ENCODE measurements around the gene DEPDC1. TPM values are rescaled to one million over a fixed set of nuclear protein-coding genes. Genes with fewer than 3 reads are reported as not detected.
A peak's percentile ranks its signal among the peaks of the same experiment; 100 is the strongest.

DEPDC1 gene
- total RNA-seq, 1 experiment from 2014 or later = 44.5 TPM

DNA sequence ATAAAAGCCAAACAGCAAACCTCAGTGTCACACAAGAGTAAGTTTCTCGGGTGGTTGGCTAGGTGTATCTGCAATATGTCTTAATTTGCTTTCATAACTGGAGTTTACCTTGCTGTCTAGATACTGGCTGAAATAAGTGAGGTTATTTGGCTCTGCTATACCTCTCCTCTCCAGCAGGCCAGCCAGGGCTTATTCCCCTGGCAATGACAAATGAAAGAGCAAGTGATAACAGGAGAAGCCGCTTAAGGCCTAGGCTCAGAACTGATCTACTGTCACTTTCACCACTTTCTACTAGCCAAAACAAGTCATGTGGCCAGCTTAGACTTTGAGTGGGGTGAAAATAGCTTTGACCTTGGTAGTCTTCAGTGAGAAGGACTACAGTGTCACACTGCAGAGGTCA lies 42.3 kb downstream of the DEPDC1 start:
- peaks cover 2% of the 10 kb centered on the region; the same call in 1 of the 2 replicates for H3K4me1 Mint-ChIP-seq
- H3K36me3 Mint-ChIP-seq = no peaks in the 10 kb centered on the region
- no peak overlapping the region for H3K27ac Mint-ChIP-seq
- ATAC-seq = peak; percentile 93
- TF ChIP-seq, protein P1, sequence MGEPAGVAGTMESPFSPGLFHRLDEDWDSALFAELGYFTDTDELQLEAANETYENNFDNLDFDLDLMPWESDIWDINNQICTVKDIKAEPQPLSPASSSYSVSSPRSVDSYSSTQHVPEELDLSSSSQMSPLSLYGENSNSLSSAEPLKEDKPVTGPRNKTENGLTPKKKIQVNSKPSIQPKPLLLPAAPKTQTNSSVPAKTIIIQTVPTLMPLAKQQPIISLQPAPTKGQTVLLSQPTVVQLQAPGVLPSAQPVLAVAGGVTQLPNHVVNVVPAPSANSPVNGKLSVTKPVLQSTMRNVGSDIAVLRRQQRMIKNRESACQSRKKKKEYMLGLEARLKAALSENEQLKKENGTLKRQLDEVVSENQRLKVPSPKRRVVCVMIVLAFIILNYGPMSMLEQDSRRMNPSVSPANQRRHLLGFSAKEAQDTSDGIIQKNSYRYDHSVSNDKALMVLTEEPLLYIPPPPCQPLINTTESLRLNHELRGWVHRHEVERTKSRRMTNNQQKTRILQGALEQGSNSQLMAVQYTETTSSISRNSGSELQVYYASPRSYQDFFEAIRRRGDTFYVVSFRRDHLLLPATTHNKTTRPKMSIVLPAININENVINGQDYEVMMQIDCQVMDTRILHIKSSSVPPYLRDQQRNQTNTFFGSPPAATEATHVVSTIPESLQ (CRISPR knock-in tag; IDR thresholded peaks at IDR 0.05) = no peak
- no peak for TF ChIP-seq ZNF219 (CRISPR knock-in tag; IDR thresholded peaks at IDR 0.05; ENCODE audit: borderline replicate concordance)
- TF ChIP-seq, protein P2, sequence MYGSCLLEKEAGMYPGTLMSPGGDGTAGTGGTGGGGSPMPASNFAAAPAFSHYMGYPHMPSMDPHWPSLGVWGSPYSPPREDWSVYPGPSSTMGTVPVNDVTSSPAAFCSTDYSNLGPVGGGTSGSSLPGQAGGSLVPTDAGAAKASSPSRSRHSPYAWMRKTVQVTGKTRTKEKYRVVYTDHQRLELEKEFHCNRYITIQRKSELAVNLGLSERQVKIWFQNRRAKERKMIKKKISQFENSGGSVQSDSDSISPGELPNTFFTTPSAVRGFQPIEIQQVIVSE (CRISPR knock-in tag; IDR thresholded peaks at IDR 0.05; ENCODE audit: borderline replicate concordance) = no peak
- TF ChIP-seq, protein P3, sequence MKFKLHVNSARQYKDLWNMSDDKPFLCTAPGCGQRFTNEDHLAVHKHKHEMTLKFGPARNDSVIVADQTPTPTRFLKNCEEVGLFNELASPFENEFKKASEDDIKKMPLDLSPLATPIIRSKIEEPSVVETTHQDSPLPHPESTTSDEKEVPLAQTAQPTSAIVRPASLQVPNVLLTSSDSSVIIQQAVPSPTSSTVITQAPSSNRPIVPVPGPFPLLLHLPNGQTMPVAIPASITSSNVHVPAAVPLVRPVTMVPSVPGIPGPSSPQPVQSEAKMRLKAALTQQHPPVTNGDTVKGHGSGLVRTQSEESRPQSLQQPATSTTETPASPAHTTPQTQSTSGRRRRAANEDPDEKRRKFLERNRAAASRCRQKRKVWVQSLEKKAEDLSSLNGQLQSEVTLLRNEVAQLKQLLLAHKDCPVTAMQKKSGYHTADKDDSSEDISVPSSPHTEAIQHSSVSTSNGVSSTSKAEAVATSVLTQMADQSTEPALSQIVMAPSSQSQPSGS (CRISPR knock-in tag; IDR thresholded peaks at IDR 0.05; ENCODE audit: borderline replicate concordance, low read depth) = no peak
- POLR2A ChIA-PET = no interaction called here
- DNase-seq (ENCODE audit: low spot score) = no peak
- no peaks in the 10 kb centered on the region for H3K27me3 Mint-ChIP-seq (ENCODE audit: low read depth)
- H3K9me3 Mint-ChIP-seq = no peaks in the 10 kb centered on the region
- H3K4me3 Mint-ChIP-seq = no peak overlapping the region
- CTCF ChIA-PET = no interaction called here

DNA sequence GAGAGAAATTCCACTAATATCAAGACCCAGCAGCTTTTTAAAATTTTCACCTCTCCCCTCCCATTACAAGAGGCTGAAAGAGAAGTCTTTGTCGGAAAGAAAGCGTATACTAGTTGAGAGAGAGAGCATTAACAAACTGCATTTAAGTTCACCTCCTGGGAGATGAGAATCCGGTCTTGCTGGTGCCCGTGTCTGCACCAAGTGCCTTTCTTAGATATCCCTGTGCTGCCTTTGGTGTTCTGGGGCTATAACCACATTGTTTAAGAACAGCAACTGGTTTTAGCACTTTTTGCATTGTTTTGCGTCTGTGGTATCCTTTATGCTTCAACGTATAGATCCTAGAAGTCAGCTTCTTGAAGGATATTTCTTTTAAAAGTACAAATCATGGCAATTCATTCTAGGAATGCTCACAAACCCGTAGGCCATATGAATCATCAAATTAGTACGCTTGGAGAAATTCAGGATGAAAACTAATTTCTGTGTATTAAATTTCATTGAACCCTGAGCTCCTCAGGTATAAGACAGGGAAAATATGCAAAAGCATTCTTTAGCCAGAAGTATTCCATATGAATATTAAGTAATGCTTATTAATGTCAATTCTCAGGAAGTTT lies 43.7 kb downstream of the DEPDC1 start:
- no peaks in the 10 kb centered on the region for H3K36me3 Mint-ChIP-seq
- ChIA-PET CTCF (interaction anchor here (1.0 to 1.3 kb wide), 2 partner anchors 10 to 17 kb away, joined by 3 read pairs; no protein-coding TSS in a partner anchor), POLR2A (no interaction called here)
- no peaks in the 10 kb centered on the region for H3K9me3 Mint-ChIP-seq
- ATAC-seq (no peak), DNase-seq (ENCODE audit: low spot score) (no peak)
- peaks cover 9% of the 10 kb centered on the region for H3K4me1 Mint-ChIP-seq
- H3K27ac Mint-ChIP-seq = no peak overlapping the region
- H3K27me3 Mint-ChIP-seq (ENCODE audit: low read depth) = no peaks in the 10 kb centered on the region
- no peak overlapping the region for H3K4me3 Mint-ChIP-seq
- TF ChIP-seq ZNF671 (CRISPR knock-in tag; IDR thresholded peaks at IDR 0.05) = no peak
- TF ChIP-seq, protein P4, sequence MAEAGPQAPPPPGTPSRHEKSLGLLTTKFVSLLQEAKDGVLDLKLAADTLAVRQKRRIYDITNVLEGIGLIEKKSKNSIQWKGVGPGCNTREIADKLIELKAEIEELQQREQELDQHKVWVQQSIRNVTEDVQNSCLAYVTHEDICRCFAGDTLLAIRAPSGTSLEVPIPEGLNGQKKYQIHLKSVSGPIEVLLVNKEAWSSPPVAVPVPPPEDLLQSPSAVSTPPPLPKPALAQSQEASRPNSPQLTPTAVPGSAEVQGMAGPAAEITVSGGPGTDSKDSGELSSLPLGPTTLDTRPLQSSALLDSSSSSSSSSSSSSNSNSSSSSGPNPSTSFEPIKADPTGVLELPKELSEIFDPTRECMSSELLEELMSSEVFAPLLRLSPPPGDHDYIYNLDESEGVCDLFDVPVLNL (CRISPR knock-in tag; IDR thresholded peaks at IDR 0.05; ENCODE audit: borderline replicate concordance, low read depth) = no peak
- TF ChIP-seq, protein P5, sequence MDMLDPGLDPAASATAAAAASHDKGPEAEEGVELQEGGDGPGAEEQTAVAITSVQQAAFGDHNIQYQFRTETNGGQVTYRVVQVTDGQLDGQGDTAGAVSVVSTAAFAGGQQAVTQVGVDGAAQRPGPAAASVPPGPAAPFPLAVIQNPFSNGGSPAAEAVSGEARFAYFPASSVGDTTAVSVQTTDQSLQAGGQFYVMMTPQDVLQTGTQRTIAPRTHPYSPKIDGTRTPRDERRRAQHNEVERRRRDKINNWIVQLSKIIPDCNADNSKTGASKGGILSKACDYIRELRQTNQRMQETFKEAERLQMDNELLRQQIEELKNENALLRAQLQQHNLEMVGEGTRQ (CRISPR knock-in tag; IDR thresholded peaks at IDR 0.05) = no peak
- no peak for TF ChIP-seq ATF1 (CRISPR knock-in tag; IDR thresholded peaks at IDR 0.05)
- no peak for TF ChIP-seq ESRRA (CRISPR knock-in tag; IDR thresholded peaks at IDR 0.05; ENCODE audit: borderline replicate concordance)
- TF ChIP-seq NR2C2 (CRISPR knock-in tag; IDR thresholded peaks at IDR 0.05) = no peak
- no peak for TF ChIP-seq ZBTB21 (CRISPR knock-in tag; IDR thresholded peaks at IDR 0.05; ENCODE audit: borderline replicate concordance)
- no peak for TF ChIP-seq TCF7 (CRISPR knock-in tag; IDR thresholded peaks at IDR 0.05; ENCODE audit: low read depth)

DNA sequence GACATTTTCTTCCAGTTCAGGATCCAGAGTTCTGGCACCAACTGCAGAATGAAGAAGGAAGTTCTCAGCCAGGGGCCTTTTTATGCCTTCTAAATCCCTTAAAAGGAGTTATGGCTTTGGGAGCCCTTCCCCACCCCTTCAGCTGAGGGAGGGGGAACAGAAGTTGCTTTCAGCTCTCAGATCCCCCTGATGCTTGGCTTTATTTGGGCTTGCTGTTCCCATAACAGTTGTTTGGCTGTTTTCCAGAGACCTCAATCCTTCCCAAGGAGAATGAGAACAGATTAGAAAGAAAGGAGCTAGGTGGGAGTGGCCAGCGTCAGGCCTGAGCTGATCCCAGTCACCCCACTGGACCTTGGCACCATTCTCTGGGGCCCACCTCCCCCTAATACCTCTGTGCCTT lies 47.0 kb downstream of the DEPDC1 start, which contains the start of gene RPE65:
TSS of gene RPE65 (minus strand) at position 54 of the 400 bp plus-strand sequence. CDS start at position 5, 49 bp downstream.
- ATAC-seq (no peak), DNase-seq (ENCODE audit: low spot score) (no peak)
- H3K9me3 Mint-ChIP-seq = no peaks in the 10 kb centered on the region
- no peaks in the 10 kb centered on the region for H3K27me3 Mint-ChIP-seq (ENCODE audit: low read depth)
- CTCF ChIA-PET = interaction anchor here (1.0 kb wide), 1 partner anchor 47 kb away, joined by 3 read pairs; the partner anchor contains the start of gene DEPDC1
- no peak within 1 kb of the TSS for H3K4me3 Mint-ChIP-seq
- H3K4me1 Mint-ChIP-seq = peaks cover 14% of the 10 kb centered on the region
- H3K36me3 Mint-ChIP-seq = no peaks in the 10 kb centered on the region
- no peak within 1 kb of the TSS for H3K27ac Mint-ChIP-seq
- POLR2A ChIA-PET = no interaction called here
- TF ChIP-seq ZNF263 (CRISPR knock-in tag; IDR thresholded peaks at IDR 0.05; ENCODE audit: low read depth) = no peak
- TF ChIP-seq ATF1 (CRISPR knock-in tag; IDR thresholded peaks at IDR 0.05) = no peak
- TF ChIP-seq, protein P6, sequence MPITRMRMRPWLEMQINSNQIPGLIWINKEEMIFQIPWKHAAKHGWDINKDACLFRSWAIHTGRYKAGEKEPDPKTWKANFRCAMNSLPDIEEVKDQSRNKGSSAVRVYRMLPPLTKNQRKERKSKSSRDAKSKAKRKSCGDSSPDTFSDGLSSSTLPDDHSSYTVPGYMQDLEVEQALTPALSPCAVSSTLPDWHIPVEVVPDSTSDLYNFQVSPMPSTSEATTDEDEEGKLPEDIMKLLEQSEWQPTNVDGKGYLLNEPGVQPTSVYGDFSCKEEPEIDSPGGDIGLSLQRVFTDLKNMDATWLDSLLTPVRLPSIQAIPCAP (CRISPR knock-in tag; IDR thresholded peaks at IDR 0.05) = no peak
- TF ChIP-seq, protein P5 (CRISPR knock-in tag; IDR thresholded peaks at IDR 0.05) = no peak
- TF ChIP-seq, protein P7, sequence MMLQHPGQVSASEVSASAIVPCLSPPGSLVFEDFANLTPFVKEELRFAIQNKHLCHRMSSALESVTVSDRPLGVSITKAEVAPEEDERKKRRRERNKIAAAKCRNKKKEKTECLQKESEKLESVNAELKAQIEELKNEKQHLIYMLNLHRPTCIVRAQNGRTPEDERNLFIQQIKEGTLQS (CRISPR knock-in tag; conservative IDR thresholded peaks at IDR 0.05) = no peak
- no peak for TF ChIP-seq CBFB (CRISPR knock-in tag; IDR thresholded peaks at IDR 0.05; ENCODE audit: low read depth)
- TF ChIP-seq MXD4 (CRISPR knock-in tag; IDR thresholded peaks at IDR 0.05; ENCODE audit: borderline replicate concordance) = no peak
- TF ChIP-seq, protein P8, sequence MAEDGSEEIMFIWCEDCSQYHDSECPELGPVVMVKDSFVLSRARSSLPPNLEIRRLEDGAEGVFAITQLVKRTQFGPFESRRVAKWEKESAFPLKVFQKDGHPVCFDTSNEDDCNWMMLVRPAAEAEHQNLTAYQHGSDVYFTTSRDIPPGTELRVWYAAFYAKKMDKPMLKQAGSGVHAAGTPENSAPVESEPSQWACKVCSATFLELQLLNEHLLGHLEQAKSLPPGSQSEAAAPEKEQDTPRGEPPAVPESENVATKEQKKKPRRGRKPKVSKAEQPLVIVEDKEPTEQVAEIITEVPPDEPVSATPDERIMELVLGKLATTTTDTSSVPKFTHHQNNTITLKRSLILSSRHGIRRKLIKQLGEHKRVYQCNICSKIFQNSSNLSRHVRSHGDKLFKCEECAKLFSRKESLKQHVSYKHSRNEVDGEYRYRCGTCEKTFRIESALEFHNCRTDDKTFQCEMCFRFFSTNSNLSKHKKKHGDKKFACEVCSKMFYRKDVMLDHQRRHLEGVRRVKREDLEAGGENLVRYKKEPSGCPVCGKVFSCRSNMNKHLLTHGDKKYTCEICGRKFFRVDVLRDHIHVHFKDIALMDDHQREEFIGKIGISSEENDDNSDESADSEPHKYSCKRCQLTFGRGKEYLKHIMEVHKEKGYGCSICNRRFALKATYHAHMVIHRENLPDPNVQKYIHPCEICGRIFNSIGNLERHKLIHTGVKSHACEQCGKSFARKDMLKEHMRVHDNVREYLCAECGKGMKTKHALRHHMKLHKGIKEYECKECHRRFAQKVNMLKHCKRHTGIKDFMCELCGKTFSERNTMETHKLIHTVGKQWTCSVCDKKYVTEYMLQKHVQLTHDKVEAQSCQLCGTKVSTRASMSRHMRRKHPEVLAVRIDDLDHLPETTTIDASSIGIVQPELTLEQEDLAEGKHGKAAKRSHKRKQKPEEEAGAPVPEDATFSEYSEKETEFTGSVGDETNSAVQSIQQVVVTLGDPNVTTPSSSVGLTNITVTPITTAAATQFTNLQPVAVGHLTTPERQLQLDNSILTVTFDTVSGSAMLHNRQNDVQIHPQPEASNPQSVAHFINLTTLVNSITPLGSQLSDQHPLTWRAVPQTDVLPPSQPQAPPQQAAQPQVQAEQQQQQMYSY (CRISPR knock-in tag; IDR thresholded peaks at IDR 0.05) = no peak
- no peak for TF ChIP-seq JUN (CRISPR knock-in tag; IDR thresholded peaks at IDR 0.05)
